ENCODE results near the gene KRT80.

The KRT80 gene

GRCh38 chr12:52122904-52123303 is 68.9 kb downstream of the KRT80 start:
- TF ChIP-seq, protein P1, sequence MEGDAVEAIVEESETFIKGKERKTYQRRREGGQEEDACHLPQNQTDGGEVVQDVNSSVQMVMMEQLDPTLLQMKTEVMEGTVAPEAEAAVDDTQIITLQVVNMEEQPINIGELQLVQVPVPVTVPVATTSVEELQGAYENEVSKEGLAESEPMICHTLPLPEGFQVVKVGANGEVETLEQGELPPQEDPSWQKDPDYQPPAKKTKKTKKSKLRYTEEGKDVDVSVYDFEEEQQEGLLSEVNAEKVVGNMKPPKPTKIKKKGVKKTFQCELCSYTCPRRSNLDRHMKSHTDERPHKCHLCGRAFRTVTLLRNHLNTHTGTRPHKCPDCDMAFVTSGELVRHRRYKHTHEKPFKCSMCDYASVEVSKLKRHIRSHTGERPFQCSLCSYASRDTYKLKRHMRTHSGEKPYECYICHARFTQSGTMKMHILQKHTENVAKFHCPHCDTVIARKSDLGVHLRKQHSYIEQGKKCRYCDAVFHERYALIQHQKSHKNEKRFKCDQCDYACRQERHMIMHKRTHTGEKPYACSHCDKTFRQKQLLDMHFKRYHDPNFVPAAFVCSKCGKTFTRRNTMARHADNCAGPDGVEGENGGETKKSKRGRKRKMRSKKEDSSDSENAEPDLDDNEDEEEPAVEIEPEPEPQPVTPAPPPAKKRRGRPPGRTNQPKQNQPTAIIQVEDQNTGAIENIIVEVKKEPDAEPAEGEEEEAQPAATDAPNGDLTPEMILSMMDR (IDR thresholded peaks at IDR 0.05; ENCODE audit: low read depth, low read length), result no peak

DNA sequence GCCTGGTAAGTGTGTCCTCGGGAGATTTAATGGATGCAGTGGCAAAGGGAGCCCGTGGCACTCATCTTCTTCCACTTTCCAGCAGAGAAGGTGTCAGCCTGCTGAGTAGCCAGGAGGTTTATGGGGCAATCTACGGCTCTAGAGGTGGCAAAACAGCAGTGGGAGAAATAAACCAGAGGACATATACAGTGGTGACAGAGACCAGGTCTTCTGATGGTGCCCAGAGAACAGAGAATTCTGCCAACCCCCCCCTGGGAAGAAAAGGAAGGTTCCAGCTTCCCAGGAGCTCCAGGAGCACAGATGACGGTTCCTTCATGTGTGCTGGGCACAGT is 69.3 kb downstream of the KRT80 start:
- in situ Hi-C loops (cut with HindIII; ENCODE audit: low sequenced_read_pairs), result no loop called here
- DNase-seq (ENCODE audit: low read depth, low spot score), result no peak
- TF ChIP-seq, protein P1 (IDR thresholded peaks at IDR 0.05; ENCODE audit: low read depth, low read length), result no peak
- H3K4me3 ChIP-seq (ENCODE audit: low read depth, low read length), result no peak overlapping the region

More at GRCh38 chr12:52122904-52123303, 68.9 kb downstream of the KRT80 start:
- in situ Hi-C loops (cut with HindIII; ENCODE audit: low sequenced_read_pairs), result no loop called here
- H3K4me3 ChIP-seq (ENCODE audit: low read depth, low read length), result no peak overlapping the region
- no peak for DNase-seq (ENCODE audit: low read depth, low spot score)

- TF ChIP-seq, protein P1 (IDR thresholded peaks at IDR 0.05; ENCODE audit: low read depth, low read length), result peak; percentile 84
- in situ Hi-C loops (cut with HindIII; ENCODE audit: low sequenced_read_pairs), result no loop called here
- H3K4me3 ChIP-seq (ENCODE audit: low read depth, low read length), result no peak overlapping the region
- peak; percentile 42 for DNase-seq (ENCODE audit: low read depth, low spot score)
These were observed 69.8 kb downstream of the KRT80 start for GRCh38 chr12:52121824-52122539.

- in situ Hi-C loops (cut with HindIII; ENCODE audit: low sequenced_read_pairs), result no loop called here
- no peak for DNase-seq (ENCODE audit: low read depth, low spot score)
- TF ChIP-seq, protein P1 (IDR thresholded peaks at IDR 0.05; ENCODE audit: low read depth, low read length), result no peak
- no peak overlapping the region for H3K4me3 ChIP-seq (ENCODE audit: low read depth, low read length)
These were observed 70.6 kb downstream of the KRT80 start for GRCh38 chr12:52120951-52121823.

DNA sequence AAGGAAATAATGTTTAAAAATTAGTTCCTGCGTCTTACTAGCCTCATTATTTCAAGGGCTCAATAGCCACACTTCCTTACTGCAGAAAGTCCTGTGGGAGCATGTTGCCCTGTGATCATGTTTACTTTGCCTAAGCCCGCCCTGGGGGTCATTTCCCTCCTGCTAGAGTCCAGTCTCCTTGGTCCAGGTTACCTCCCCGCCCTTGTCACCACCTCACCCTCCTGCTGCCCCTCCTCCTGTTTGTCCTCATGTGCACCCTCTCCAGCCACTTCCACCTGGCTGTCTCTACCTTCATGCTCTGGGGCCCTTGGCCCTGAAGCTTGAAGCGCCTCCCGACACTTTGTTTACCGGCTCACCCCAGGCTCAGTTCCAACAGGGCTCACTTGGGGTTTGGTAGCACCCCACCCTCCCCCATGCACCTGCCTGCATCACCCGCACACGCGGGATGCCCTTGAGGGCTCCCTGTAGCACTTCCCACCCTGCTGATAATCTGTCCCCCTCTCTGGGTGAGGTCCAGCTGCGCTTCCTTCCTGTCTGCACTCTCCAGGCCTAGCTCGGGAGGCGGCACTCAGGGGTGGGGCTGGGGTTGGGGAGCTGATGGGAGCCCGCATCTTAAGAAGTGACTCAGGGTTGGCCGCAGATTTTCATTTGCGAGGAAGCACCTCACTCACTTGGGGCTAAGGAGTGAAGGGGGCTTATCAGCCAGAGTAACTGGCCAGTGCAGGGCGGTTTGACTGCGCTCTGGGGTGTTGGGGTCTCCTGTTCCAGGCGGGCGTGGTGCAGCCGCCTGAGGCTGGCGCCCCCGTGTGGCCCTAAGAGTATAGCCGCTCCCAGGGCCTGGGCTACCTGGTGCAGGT is 72.2 kb downstream of the KRT80 start:
- in situ Hi-C loops (cut with HindIII; ENCODE audit: low sequenced_read_pairs), result no loop called here
- H3K4me3 ChIP-seq (ENCODE audit: low read depth, low read length), result no peak overlapping the region
- TF ChIP-seq, protein P1 (IDR thresholded peaks at IDR 0.05; ENCODE audit: low read depth, low read length), result peak; percentile 86
- peak; percentile 28 for DNase-seq (ENCODE audit: low read depth, low spot score)
